Neural progenitor cell (in vitro differentiated cells): ENCODE measurements around the gene SERP2.

Experiments
- CTCF ChIP-seq: fragments of 200-600 bp; sonication (generic); IDR thresholded peaks from 2 replicates; pipeline ENCODE4 v1.5.1; 2017; ENCODE audit warnings: antibody characterized with exemption, mild to moderate bottlenecking
- EZH2 ChIP-seq: fragments of 200-600 bp; sonication (generic); IDR thresholded peaks from 2 replicates; pipeline ENCODE4 v1.6.1; 2017; ENCODE audit warnings: antibody characterized with exemption, mild to moderate bottlenecking, moderate library complexity

- TF ChIP-seq CTCF (no peak), EZH2 (no peak)
These were observed 22.5 kb downstream of the SERP2 start for GRCh38 chr13:44395976-44396694.
